CD4-positive, alpha-beta T cell (primary cell): ENCODE measurements around the gene ARHGAP30. TPM values are rescaled to one million over a fixed set of nuclear protein-coding genes. Genes with fewer than 3 reads are reported as not detected.

Source experiments
- ATAC-seq: fragments of 200-7000 bp; cut with Tn5 transposase; one replicate; pipeline ENCODE4 v1.10.0; 2022; ENCODE audit warnings: mild to moderate bottlenecking; ENCODE audit not compliant: poor library complexity
- CTCF ChIA-PET: fragments of 350-600 bp; sonication (Branson Sonifier 250); formaldehyde crosslinking; loops from one replicate; lab custom pipeline; 2021; ENCODE audit warnings: antibody characterized with exemption, inconsistent platforms; lab: Charles Lee
- POLR2A ChIA-PET: fragments of 350-600 bp; sonication (Branson Sonifier 250); formaldehyde crosslinking; loops from one replicate; lab custom pipeline; 2021; ENCODE audit warnings: antibody characterized with exemption, inconsistent platforms; lab: Charles Lee
- DNase-seq, 14 experiments: peaks; one replicate each; pipeline ENCODE4 v3.0.0-alpha.2; 2013 to 2020; ENCODE audit warnings: mixed read lengths in 2 of 14
- H3K27ac ChIP-seq, 2 donors: one replicate each; pipeline versions ENCODE4 v1.5.1 to v1.7.0; 2013; ENCODE audit warnings: low read length in 2 of 2, low read depth in 1 of 2, mild to moderate bottlenecking in 1 of 2
- H3K27me3 ChIP-seq, 2 experiments: 1 replicate in 1 of 2; 2 replicates in 1 of 2; pipeline versions ENCODE4 v1.6.1 to v1.7.0; 2013; ENCODE audit warnings: low read length in 2 of 2, control low read depth in 1 of 2, mild to moderate bottlenecking in 1 of 2, moderate library complexity in 1 of 2; ENCODE audit not compliant: insufficient read depth in 2 of 2, control insufficient read depth in 1 of 2
- H3K36me3 ChIP-seq: one replicate; pipeline ENCODE4 v1.6.1; 2013; ENCODE audit warnings: low read length, control low read depth; ENCODE audit not compliant: insufficient read depth
- H3K4me1 ChIP-seq: one replicate; pipeline ENCODE4 v1.6.1; 2013; ENCODE audit warnings: low read length, control low read depth; ENCODE audit not compliant: insufficient read depth
- H3K4me3 ChIP-seq: one replicate; pipeline ENCODE4 v1.5.1; 2013; ENCODE audit warnings: mild to moderate bottlenecking, low read length, moderate library complexity
- H3K9me3 ChIP-seq, 2 experiments: 1 replicate in 1 of 2; 2 replicates in 1 of 2; pipeline versions ENCODE4 v1.6.1 to v1.7.0; 2013; ENCODE audit warnings: low read length in 2 of 2, mild to moderate bottlenecking in 2 of 2, control low read depth in 1 of 2, moderate library complexity in 1 of 2; ENCODE audit not compliant: control insufficient read depth in 1 of 2, insufficient read depth in 1 of 2
- H3K27ac Mint-ChIP-seq: one replicate; pipeline ENCODE4 v1.8.0; 2020; ENCODE audit warnings: mixed read lengths
- H3K27me3 Mint-ChIP-seq: one replicate; pipeline ENCODE4 v1.8.0; 2021; ENCODE audit warnings: mixed read lengths
- H3K36me3 Mint-ChIP-seq: one replicate; pipeline ENCODE4 v1.8.0; 2021; ENCODE audit warnings: low read depth, mixed read lengths
- H3K4me1 Mint-ChIP-seq: one replicate; pipeline ENCODE4 v1.8.0; 2021; ENCODE audit warnings: low read depth, mixed read lengths
- H3K4me3 Mint-ChIP-seq: one replicate; pipeline ENCODE4 v1.8.0; 2020; ENCODE audit warnings: mild to moderate bottlenecking, mixed read lengths
- H3K9me3 Mint-ChIP-seq: one replicate; pipeline ENCODE4 v1.8.0; 2020; ENCODE audit warnings: mixed read lengths
- intact Hi-C, 2 experiments: fragments of 100-400 bp; cut with DNase I in 1 of 2; cut with micrococcal nuclease in 1 of 2; formaldehyde crosslinking; loops; one replicate each; pipeline versions ENCODE4 v1.15.1 to v1.9.0; 2023 to 2025; cut with DNase I, micrococcal nuclease
- total RNA-seq, 174 experiments: library from RNA in 2 of 174; stranded (reverse) in 2 of 174; gene quantifications; one replicate each; pipeline ENCODE4 v1.2.3 and lab custom pipeline; 2021 to 2026
- TF ChIP-seq, protein P1 (sequence below): fragments of 200-600 bp; IDR thresholded peaks from one replicate; pipeline ENCODE4 v1.8.0; 2022; ENCODE audit warnings: antibody characterized with exemption, mild to moderate bottlenecking

ARHGAP30 gene
- total RNA-seq, 2 experiments from 2014 or later = 76.6 to 78.9 TPM

DNA sequence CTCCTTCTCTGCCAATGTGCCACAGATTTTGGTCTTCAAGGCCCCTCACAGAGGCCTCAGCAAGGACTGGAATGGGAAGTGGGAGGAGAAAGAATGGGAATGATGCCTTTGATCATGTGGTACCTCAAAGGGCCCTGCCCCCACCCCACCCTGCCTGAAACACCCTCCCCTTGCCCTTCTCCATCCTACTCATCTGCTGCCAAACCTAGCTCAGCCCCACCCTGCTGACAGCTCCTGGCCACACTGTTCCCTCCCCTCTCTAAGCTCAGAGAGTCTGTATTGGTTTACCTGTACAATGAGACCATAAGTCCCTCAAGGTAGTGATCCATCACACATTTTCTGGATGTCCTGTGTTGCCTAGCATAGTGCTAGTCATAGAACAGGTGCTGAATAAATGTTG is 6.7 kb upstream of the ARHGAP30 start:
- H3K9me3 ChIP-seq = no peaks in the 10 kb centered on the region
- no peak for ATAC-seq
- H3K4me1 ChIP-seq = peaks cover 10% of the 10 kb centered on the region
- intact Hi-C loops = no loop called here
- Mint-ChIP-seq H3K27me3 (no peaks in the 10 kb centered on the region), H3K9me3 (no peaks in the 10 kb centered on the region), H3K27ac (no peak overlapping the region), H3K4me1 (peaks cover 18% of the 10 kb centered on the region), H3K4me3 (no peak overlapping the region), H3K36me3 (no peaks in the 10 kb centered on the region)
- ChIA-PET POLR2A (interaction anchor here (1.4 kb wide), 1 partner anchor 21 kb away, joined by 5 read pairs; no protein-coding TSS in a partner anchor), CTCF (no interaction called here)
- TF ChIP-seq, protein P1, sequence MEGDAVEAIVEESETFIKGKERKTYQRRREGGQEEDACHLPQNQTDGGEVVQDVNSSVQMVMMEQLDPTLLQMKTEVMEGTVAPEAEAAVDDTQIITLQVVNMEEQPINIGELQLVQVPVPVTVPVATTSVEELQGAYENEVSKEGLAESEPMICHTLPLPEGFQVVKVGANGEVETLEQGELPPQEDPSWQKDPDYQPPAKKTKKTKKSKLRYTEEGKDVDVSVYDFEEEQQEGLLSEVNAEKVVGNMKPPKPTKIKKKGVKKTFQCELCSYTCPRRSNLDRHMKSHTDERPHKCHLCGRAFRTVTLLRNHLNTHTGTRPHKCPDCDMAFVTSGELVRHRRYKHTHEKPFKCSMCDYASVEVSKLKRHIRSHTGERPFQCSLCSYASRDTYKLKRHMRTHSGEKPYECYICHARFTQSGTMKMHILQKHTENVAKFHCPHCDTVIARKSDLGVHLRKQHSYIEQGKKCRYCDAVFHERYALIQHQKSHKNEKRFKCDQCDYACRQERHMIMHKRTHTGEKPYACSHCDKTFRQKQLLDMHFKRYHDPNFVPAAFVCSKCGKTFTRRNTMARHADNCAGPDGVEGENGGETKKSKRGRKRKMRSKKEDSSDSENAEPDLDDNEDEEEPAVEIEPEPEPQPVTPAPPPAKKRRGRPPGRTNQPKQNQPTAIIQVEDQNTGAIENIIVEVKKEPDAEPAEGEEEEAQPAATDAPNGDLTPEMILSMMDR = no peak
- no peaks in the 10 kb centered on the region for H3K27me3 ChIP-seq
- H3K36me3 ChIP-seq = no peaks in the 10 kb centered on the region
- H3K4me3 ChIP-seq = no peak overlapping the region
- no peak for DNase-seq
- no peak overlapping the region for H3K27ac ChIP-seq

DNA sequence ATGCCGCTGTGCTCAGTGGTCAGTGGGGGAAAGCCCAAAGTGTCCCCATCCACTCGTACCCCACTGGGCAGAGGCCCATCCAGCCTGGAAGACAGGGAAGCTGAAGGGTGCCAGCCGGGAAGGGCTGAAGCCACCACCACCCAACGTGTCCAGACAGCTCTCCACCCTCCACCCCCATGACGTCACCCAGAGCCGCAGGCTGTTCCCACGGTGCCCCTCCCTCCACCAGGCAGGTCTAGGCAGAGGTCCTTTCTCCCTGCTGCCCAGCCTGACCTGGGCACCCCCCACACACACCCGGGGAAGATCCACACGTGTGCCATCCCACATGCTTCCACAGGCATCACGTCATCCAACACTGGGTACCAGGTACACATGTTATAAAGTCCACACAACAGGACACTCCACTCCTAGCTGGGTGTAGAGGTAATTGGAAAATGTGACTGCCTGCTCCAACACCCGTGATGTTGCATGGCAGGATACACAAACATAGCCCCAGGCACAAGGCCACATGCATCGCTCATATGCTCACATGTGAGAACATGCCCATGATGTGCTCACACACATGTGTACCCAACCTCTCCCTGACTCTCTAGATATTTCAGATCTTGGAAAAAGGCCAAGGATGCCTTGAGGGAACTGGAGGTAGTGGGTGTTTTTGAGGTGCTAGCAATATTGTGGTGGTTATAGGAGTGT is 5.1 kb upstream of the ARHGAP30 start:
- DNase-seq = no peak
- H3K4me3 ChIP-seq = no peak overlapping the region
- peaks cover 26% of the 10 kb centered on the region for H3K4me1 ChIP-seq
- H3K9me3 Mint-ChIP-seq = no peaks in the 10 kb centered on the region
- ChIA-PET CTCF (interaction anchor here (1.0 kb wide), 1 partner anchor 63 kb away, joined by 3 read pairs; no protein-coding TSS in a partner anchor), POLR2A (no interaction called here)
- peaks cover 2% of the 10 kb centered on the region for H3K36me3 Mint-ChIP-seq
- intact Hi-C loops = no loop called here
- H3K27ac ChIP-seq = no peak overlapping the region
- ATAC-seq = no peak
- H3K4me3 Mint-ChIP-seq = no peak overlapping the region
- H3K36me3 ChIP-seq = no peaks in the 10 kb centered on the region
- peaks cover 33% of the 10 kb centered on the region for H3K4me1 Mint-ChIP-seq
- H3K9me3 ChIP-seq = no peaks in the 10 kb centered on the region
- no peaks in the 10 kb centered on the region for H3K27me3 Mint-ChIP-seq
- no peak overlapping the region for H3K27ac Mint-ChIP-seq
- no peaks in the 10 kb centered on the region for H3K27me3 ChIP-seq
- TF ChIP-seq, protein P1 = no peak

DNA sequence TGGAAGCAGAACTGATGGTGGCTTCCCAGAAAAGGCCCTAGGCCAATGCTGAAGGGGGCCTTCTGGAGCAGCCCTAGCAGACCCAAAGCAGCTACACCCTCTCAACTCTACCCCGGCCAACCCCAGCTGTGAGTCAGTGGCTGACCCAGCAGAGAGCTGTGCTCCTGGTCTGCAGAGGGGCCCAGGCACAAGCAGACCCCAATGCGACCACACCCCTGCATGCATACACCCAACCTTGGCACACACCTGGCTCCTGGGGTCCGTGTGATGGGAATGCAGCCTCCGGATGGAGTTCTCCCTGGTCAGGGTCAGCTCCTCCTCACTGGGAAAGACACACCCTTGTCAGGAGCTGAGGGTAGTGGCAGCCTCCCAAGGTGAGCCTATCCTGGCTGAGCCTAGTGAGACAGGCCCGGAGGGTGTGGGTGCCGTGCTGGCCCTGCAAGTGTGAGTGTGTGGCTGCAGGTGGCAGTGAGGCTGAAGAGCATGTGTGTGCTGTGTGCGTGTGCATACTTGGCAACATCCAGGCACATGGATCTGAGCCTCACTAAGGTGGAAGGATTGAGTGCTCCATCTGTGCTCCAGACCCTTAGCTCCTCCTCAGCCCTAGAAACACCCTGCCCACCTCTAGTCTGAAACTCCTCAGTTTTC is 3.9 kb upstream of the ARHGAP30 start:
- ATAC-seq = no peak
- no peak for DNase-seq
- H3K27me3 Mint-ChIP-seq = no peaks in the 10 kb centered on the region
- Histone ChIP-seq H3K27ac (no peak overlapping the region), H3K4me3 (no peak overlapping the region), H3K9me3 (no peaks in the 10 kb centered on the region), H3K27me3 (no peaks in the 10 kb centered on the region), H3K36me3 (no peaks in the 10 kb centered on the region), H3K4me1 (peaks cover 32% of the 10 kb centered on the region)
- no peaks in the 10 kb centered on the region for H3K9me3 Mint-ChIP-seq
- TF ChIP-seq, protein P1 = no peak
- intact Hi-C loops = loop anchor here in 1 of 2 experiments (2.0 kb wide), 1 partner anchor 17 kb away; no protein-coding TSS in a partner anchor
- peak overlapping the region; percentile 30 for H3K27ac Mint-ChIP-seq
- peaks cover 35% of the 10 kb centered on the region for H3K4me1 Mint-ChIP-seq
- POLR2A ChIA-PET = no interaction called here
- CTCF ChIA-PET = interaction anchor here (0.6 kb wide), 1 partner anchor 39 kb away, joined by 3 read pairs; no protein-coding TSS in a partner anchor
- H3K4me3 Mint-ChIP-seq = no peak overlapping the region
- H3K36me3 Mint-ChIP-seq = peaks cover 14% of the 10 kb centered on the region
